ENCODE data around the gene AGK.

The AGK gene

DNA sequence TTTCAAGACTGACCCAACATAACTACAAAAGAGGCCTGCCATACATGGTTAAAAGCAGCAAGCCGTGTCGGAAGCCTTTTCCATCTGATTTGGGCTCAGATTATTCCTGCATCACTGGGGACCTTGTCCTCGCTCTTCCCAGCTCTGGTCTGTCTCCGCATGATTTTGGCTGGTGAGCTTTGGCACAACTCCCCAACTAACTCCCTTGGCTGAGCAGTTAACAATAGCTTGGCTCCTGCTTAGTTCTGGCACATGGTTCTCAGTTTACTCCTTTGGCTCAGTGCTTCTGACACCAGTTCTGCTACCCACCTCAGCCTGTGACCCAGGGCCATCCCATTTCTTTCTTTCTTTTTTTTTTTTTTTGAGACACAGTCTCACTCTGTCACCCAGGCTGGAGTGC, 17.0 kb downstream of the AGK start:
- TF ChIP-seq, protein P1, sequence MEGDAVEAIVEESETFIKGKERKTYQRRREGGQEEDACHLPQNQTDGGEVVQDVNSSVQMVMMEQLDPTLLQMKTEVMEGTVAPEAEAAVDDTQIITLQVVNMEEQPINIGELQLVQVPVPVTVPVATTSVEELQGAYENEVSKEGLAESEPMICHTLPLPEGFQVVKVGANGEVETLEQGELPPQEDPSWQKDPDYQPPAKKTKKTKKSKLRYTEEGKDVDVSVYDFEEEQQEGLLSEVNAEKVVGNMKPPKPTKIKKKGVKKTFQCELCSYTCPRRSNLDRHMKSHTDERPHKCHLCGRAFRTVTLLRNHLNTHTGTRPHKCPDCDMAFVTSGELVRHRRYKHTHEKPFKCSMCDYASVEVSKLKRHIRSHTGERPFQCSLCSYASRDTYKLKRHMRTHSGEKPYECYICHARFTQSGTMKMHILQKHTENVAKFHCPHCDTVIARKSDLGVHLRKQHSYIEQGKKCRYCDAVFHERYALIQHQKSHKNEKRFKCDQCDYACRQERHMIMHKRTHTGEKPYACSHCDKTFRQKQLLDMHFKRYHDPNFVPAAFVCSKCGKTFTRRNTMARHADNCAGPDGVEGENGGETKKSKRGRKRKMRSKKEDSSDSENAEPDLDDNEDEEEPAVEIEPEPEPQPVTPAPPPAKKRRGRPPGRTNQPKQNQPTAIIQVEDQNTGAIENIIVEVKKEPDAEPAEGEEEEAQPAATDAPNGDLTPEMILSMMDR (IDR thresholded peaks at IDR 0.05), result no peak

DNA sequence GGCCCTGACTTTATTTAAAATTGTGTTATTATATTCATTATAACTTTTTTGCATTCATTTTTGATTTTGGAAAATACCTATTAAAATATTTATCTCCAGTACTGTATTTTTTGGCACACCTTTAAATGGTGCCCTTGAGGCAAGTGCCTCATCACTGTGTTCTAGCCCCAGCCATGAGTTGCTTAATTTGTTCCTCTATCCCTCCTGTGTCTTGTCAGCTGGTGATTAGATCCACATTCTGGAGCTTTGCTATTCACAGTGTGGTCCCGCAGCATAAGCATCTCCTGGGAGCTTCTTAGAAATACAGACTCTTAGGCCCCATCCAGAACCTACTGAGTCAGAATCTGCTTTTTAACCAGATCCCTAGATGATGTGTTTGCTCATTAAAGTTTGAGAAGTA, 19.8 kb downstream of the AGK start:
- TF ChIP-seq, protein P1 (IDR thresholded peaks at IDR 0.05), result no peak

DNA sequence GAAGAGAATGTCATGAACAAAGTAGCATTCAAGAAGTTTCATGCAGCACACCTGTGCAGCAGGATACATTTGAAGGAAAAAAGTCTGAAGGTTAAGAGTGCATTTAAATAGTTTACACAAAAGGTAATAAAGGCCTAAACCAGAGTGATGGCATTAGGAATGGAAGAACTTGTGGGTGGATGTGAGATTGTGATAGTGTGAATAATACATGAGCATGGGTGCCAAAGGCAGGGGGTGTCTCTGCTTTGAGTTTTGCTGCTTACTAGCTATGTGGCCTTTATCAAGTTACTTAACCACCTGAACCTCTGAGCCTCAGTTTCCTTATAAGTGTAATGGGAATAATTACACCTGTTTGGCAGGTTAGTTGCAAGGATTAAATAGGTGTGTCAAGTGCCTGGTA, 21.0 kb downstream of the AGK start:
- TF ChIP-seq, protein P1 (IDR thresholded peaks at IDR 0.05), result no peak

DNA sequence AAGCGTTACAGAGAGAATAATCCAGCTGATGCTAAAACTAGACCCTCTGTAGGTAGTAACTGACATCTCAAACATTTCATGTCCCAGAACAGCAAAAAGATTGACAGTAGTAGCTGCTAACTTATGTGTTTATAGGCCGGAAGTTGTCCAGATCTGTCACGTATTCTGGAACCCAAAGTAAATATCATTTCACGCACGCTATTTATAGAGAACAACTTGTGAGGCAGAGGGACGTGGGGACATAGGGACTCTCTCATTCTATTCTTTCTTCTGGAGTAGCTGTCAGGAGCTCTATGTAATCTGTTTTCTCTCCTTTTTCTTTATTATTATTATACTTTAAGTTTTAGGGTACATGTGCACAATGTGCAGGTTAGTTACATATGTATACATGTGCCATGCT, 22.3 kb downstream of the AGK start:
- TF ChIP-seq, protein P1 (IDR thresholded peaks at IDR 0.05), result no peak

DNA sequence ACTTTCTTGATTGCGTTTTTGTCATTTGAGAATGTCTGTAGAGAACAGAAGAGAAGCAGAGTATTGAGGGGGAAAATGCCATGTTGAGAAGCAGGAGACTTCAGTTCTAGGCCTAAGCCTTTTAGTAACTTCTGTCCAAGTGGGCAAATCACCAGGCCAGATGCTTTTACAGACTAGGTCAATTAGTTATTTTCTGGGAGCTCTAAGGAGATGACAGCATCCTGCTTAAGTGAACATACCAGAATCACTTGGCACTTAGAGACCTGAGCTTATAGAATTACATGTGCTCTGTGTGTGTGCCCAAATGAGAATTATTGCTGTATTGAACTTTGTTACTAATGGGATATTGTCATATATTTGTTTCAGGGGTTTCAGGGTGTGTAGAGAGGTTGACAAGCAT, 24.0 kb downstream of the AGK start:
- TF ChIP-seq, protein P1 (IDR thresholded peaks at IDR 0.05), result no peak

DNA sequence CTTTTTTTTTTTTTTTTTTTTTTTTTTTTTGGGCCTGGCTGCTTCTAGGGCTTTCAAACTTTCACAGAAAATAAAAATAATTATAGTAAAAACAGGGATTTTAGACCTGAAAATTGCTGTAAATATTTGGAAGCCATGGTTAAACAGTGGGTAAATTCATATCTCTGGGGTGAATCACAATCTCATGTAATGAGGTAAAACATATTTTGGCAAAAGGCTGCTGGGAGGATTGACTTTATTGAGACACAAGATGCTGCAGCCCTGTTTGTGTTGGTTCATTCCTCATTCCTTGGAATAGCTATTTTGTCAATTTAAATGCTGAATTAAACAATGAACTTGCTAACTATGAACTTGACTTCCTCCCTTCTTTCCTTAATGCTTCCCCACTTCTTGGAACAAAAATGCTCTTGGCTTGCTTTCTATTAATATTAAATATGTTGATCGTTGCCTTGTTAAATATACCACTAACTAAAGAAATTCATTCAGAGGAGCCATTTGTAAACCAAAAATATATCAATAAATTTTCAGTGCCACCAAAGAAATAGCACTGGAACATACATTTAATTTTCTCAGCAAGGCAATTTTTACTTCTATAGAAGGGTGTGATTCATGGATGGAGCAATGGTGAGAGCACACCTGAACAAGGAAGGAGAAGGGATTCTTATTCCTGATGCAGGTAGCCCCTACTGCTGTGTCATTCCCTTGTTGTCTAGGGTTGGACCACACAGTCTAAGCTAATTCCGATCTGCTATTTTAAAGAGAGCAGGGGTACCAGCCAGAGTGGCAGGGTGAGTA, 24.6 kb downstream of the AGK start:
- TF ChIP-seq, protein P1 (IDR thresholded peaks at IDR 0.05), result no peak

DNA sequence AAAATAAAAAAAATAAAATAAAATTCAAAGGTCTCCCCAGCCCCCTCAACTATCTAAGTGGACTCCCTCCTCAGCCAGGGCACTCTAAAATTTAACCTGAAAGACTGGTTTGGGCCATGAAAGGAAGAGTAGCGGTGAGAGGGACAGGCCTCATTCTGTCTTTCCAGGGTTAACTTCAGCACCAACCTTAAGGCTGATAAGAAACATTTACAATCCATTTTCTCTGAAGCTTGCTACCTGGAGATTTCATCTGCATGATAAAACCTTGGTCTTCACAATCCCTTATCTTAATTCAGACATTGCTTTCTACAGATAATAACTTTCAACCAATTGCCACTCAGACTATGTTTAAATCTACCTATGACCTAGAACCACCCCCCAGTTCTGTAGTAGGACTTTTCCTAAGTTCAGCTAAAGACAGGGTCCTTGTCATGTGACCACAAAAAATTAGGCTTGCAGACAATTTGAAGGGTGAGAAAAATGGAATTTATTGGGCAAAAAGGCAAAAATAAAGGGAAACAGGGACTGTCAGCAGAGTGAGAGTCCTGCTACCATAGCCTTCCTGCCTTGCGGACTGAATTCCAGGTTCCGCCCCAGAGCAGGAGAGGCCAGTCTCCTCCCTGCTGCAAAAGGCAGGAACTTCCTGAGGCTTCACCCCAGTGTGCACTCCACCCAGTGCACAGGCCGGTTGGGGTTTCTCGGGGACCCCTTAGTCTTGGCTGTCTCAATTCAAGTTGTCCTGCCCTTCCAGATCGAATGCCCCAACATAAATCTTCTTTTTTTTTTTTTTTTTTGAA, 26.0 kb downstream of the AGK start:
- TF ChIP-seq, protein P1 (IDR thresholded peaks at IDR 0.05), result no peak
